ENCODE data around the gene MLXIP.

Gene MLXIP

GRCh38 chr12:122128481-122128880 lies 49.9 kb downstream of the MLXIP start:
- DNase-seq = no peak

- DNase-seq = no peak
These were observed 50.6 kb downstream of the MLXIP start for GRCh38 chr12:122129131-122129530.

GRCh38 chr12:122130150-122130549 lies 51.6 kb downstream of the MLXIP start:
- DNase-seq = no peak

GRCh38 chr12:122133192-122133950 lies 54.8 kb downstream of the MLXIP start:
- DNase-seq = no peak

GRCh38 chr12:122135437-122136031 lies 57.0 kb downstream of the MLXIP start:
- DNase-seq = no peak

GRCh38 chr12:122137229-122137628 lies 58.7 kb downstream of the MLXIP start:
- peak; percentile 75 for DNase-seq

- peak; percentile 86 for DNase-seq
These were observed 59.1 kb downstream of the MLXIP start for GRCh38 chr12:122137681-122138080.

- DNase-seq = no peak
These were observed 59.6 kb downstream of the MLXIP start for GRCh38 chr12:122138181-122138580.

- no peak for DNase-seq
These were observed 60.1 kb downstream of the MLXIP start for GRCh38 chr12:122138616-122139015.

GRCh38 chr12:122139266-122139665 lies 60.7 kb downstream of the MLXIP start:
- DNase-seq = no peak

GRCh38 chr12:122139941-122140340 lies 61.4 kb downstream of the MLXIP start:
- DNase-seq = no peak

GRCh38 chr12:122140467-122141257 lies 62.1 kb downstream of the MLXIP start:
- no peak for DNase-seq

- DNase-seq = peak; percentile 22
These were observed 63.6 kb downstream of the MLXIP start for GRCh38 chr12:122141911-122142725.

GRCh38 chr12:122142857-122143256 lies 64.3 kb downstream of the MLXIP start:
- no peak for DNase-seq

GRCh38 chr12:122144885-122145284 lies 66.3 kb downstream of the MLXIP start:
- DNase-seq = no peak

GRCh38 chr12:122145505-122146330 lies 67.2 kb downstream of the MLXIP start:
- no peak for DNase-seq

GRCh38 chr12:122147514-122148290 lies 69.1 kb downstream of the MLXIP start:
- no peak for DNase-seq

- no peak for DNase-seq
These were observed 70.1 kb downstream of the MLXIP start for GRCh38 chr12:122148657-122149056.

- DNase-seq = no peak
These were observed 71.6 kb downstream of the MLXIP start for GRCh38 chr12:122150127-122150681.

GRCh38 chr12:122152754-122153153 lies 74.2 kb downstream of the MLXIP start:
- DNase-seq = no peak

GRCh38 chr12:122155705-122156104 lies 77.1 kb downstream of the MLXIP start:
- DNase-seq = no peak

All from NCI-H2171 treated with DMSO at 0.1 percent for 48 hours (cell line).